Activated B cell treated with CpG ODN at 0.5 μM for 24 hours (primary cell): ENCODE results near the gene VWA5B2. TPM values are rescaled to one million over a fixed set of nuclear protein-coding genes. Genes with fewer than 3 reads are reported as not detected.

Experiments
- ATAC-seq: fragments of 200-7000 bp; cut with Tn5 transposase; one replicate; pipeline ENCODE4 v1.10.0; 2021; ENCODE audit warnings: low read depth, mild to moderate bottlenecking, moderate library complexity
- CTCF ChIA-PET: fragments of 350-600 bp; sonication (Branson Sonifier 250); formaldehyde crosslinking; loops from one replicate; lab custom pipeline; 2021; ENCODE audit warnings: antibody characterized with exemption; lab: Charles Lee
- POLR2A ChIA-PET: fragments of 350-600 bp; sonication (Branson Sonifier 250); formaldehyde crosslinking; loops from one replicate; lab custom pipeline; 2021; ENCODE audit warnings: antibody characterized with exemption; lab: Charles Lee
- DNase-seq: peaks from one replicate; pipeline ENCODE4 v3.0.0; 2022
- H3K27ac Mint-ChIP-seq: one replicate; pipeline ENCODE4 v1.8.0; 2020; ENCODE audit warnings: mixed read lengths
- H3K27me3 Mint-ChIP-seq: one replicate; pipeline ENCODE4 v1.8.0; 2021; ENCODE audit warnings: mixed read lengths
- H3K36me3 Mint-ChIP-seq: one replicate; pipeline ENCODE4 v1.8.0; 2021; ENCODE audit warnings: low read depth, mixed read lengths
- H3K4me1 Mint-ChIP-seq: one replicate; pipeline ENCODE4 v1.8.0; 2021; ENCODE audit warnings: mixed read lengths
- H3K4me3 Mint-ChIP-seq: one replicate; pipeline ENCODE4 v1.8.0; 2020; ENCODE audit warnings: mild to moderate bottlenecking, mixed read lengths
- H3K9me3 Mint-ChIP-seq: one replicate; pipeline ENCODE4 v1.8.0; 2020; ENCODE audit warnings: mixed read lengths
- intact Hi-C: fragments of 100-400 bp; cut with micrococcal nuclease; formaldehyde crosslinking; loops from one replicate; pipeline ENCODE4 v1.15.1; 2024
- total RNA-seq: library from RNA; stranded (reverse); gene quantifications from 2 replicates; pipeline ENCODE4 v1.2.3, GENCODE V29; 2022
- TF ChIP-seq, protein P1 (sequence below): fragments of 200-600 bp; IDR thresholded peaks from one replicate; pipeline ENCODE4 v1.8.0; 2022; ENCODE audit warnings: antibody characterized with exemption, mild to moderate bottlenecking

The VWA5B2 gene
- total RNA-seq, 1 donor from 2014 or later: 0.42 TPM

- intact Hi-C loops: no loop called here
- H3K36me3 Mint-ChIP-seq: no peaks in the 10 kb centered on the region
Measured at GRCh38 chr3:184255291-184256039, 26.1 kb downstream of the VWA5B2 start.

DNA sequence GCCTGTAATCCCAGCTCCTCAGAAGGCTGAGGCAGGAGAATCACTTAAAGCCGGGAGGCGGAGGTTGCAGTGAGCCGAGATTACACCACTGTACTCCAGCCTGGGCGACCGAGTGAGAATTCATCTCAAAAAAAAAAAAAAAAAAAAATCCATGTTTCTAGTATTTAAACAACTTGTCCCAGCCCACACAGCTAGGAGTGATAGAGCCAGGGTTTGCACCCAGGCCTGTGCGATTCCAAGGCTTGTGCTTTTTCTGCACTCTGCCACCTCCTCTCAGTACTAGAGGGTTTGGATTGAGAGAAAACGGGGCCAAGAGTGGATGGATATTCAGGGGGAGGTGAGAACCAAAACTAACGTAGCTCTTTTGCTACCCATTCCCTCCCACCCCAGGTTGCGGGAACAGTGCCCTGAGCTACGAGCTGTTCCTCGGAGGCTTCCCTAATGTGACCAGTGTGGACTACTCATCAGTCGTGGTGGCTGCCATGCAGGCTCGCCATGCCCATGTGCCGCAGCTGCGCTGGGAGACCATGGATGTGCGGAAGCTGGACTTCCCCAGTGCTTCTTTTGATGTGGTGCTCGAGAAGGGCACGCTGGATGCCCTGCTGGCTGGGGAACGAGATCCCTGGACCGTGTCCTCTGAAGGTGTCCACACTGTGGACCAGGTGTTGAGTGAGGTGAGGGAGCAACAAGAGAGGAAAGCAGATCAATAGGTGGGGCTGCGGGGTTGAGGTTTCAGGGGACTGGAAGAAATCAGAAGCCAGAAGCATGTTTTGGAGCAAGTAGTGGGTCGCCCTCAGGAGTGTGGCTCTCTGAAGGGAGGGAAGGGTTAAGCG is 27.9 kb downstream of the VWA5B2 start:
- ATAC-seq (no peak), DNase-seq (no peak)
- H3K9me3 Mint-ChIP-seq: no peaks in the 10 kb centered on the region
- H3K36me3 Mint-ChIP-seq: no peaks in the 10 kb centered on the region
- CTCF ChIA-PET: no interaction called here
- peaks cover 23% of the 10 kb centered on the region for H3K4me1 Mint-ChIP-seq
- no peak overlapping the region for H3K27ac Mint-ChIP-seq
- H3K4me3 Mint-ChIP-seq: no peak overlapping the region
- H3K27me3 Mint-ChIP-seq: peaks cover 25% of the 10 kb centered on the region
- POLR2A ChIA-PET: no interaction called here
- TF ChIP-seq, protein P1, sequence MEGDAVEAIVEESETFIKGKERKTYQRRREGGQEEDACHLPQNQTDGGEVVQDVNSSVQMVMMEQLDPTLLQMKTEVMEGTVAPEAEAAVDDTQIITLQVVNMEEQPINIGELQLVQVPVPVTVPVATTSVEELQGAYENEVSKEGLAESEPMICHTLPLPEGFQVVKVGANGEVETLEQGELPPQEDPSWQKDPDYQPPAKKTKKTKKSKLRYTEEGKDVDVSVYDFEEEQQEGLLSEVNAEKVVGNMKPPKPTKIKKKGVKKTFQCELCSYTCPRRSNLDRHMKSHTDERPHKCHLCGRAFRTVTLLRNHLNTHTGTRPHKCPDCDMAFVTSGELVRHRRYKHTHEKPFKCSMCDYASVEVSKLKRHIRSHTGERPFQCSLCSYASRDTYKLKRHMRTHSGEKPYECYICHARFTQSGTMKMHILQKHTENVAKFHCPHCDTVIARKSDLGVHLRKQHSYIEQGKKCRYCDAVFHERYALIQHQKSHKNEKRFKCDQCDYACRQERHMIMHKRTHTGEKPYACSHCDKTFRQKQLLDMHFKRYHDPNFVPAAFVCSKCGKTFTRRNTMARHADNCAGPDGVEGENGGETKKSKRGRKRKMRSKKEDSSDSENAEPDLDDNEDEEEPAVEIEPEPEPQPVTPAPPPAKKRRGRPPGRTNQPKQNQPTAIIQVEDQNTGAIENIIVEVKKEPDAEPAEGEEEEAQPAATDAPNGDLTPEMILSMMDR: no peak
- intact Hi-C loops: no loop called here

More at GRCh38 chr3:184255291-184256039, 26.1 kb downstream of the VWA5B2 start:
- POLR2A ChIA-PET: no interaction called here
- H3K27ac Mint-ChIP-seq: no peak overlapping the region
- H3K9me3 Mint-ChIP-seq: no peaks in the 10 kb centered on the region
- no peak for DNase-seq
- no peak overlapping the region for H3K4me3 Mint-ChIP-seq
- CTCF ChIA-PET: no interaction called here
- ATAC-seq: no peak
- H3K4me1 Mint-ChIP-seq: peaks cover 13% of the 10 kb centered on the region
- peaks cover 17% of the 10 kb centered on the region for H3K27me3 Mint-ChIP-seq
- TF ChIP-seq, protein P1: no peak

DNA sequence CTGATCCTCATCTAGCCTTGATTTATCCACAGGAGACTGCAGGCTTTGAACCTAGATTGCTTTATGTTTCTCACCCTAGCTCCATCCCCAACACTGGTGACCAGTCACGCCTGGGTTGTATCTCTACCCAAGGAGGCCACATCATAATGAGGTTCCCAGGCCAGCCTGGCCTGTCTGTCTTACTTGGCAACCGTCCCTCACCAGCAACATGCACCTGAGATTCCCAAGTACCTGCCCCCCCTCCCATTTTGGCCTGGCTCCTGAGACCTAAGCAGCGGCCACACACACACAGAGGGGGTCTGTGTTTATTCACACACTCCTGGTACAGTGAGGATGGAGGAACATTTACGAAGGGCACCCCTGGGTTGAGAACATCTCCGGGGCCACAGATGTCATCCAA is 29.5 kb downstream of the VWA5B2 start:
- DNase-seq (no peak), ATAC-seq (no peak)
- CTCF ChIA-PET: no interaction called here
- Mint-ChIP-seq H3K9me3 (no peaks in the 10 kb centered on the region), H3K4me1 (peaks cover 28% of the 10 kb centered on the region), H3K4me3 (peak overlapping the region; percentile 35), H3K27me3 (peaks cover 33% of the 10 kb centered on the region), H3K27ac (no peak overlapping the region), H3K36me3 (no peaks in the 10 kb centered on the region)
- TF ChIP-seq, protein P1: no peak
- intact Hi-C loops: no loop called here
- POLR2A ChIA-PET: no interaction called here

- no peak overlapping the region for H3K27ac Mint-ChIP-seq
- H3K27me3 Mint-ChIP-seq: peaks cover 37% of the 10 kb centered on the region
- peak overlapping the region; percentile 60 for H3K4me3 Mint-ChIP-seq
- peaks cover 28% of the 10 kb centered on the region for H3K4me1 Mint-ChIP-seq
- POLR2A ChIA-PET: no interaction called here
- ATAC-seq (no peak), DNase-seq (no peak)
- TF ChIP-seq, protein P1: no peak
- CTCF ChIA-PET: interaction anchor here (2.4 kb wide), 1 partner anchor 32 kb away, joined by 8 read pairs; no protein-coding TSS in a partner anchor
- no peaks in the 10 kb centered on the region for H3K9me3 Mint-ChIP-seq
- no peaks in the 10 kb centered on the region for H3K36me3 Mint-ChIP-seq
- intact Hi-C loops: no loop called here
Measured at GRCh38 chr3:184259396-184259877, 30.1 kb downstream of the VWA5B2 start.
